ENCODE measurements around the gene ABHD14A. TPM values are rescaled to one million over a fixed set of nuclear protein-coding genes. Genes with fewer than 3 reads are reported as not detected.

The ABHD14A gene
- total and polyA plus RNA-seq, 10 donors, result 8.7 to 26.7 (median 15.0) TPM

- intact Hi-C loops (cut with DNase I; ENCODE audit: low total_unique reads), result no loop called here
- H3K27me3 ChIP-seq (replicated peaks in 1 of 7), result no peaks in the 10 kb centered on the region
- 73 to 81% (median 76%) methylated on average over 9 of the region's 9 CpGs for WGBS, 5 donors
- DNase-seq, result no peak
- no peaks in the 10 kb centered on the region for H3K36me3 ChIP-seq
- no peaks in the 10 kb centered on the region for H3K9me3 ChIP-seq
- peaks cover 3 to 40% (median 18%) of the 10 kb centered on the region in 6 donors for H3K4me1 ChIP-seq
- H3K27ac ChIP-seq, result no peak overlapping the region
- no peak overlapping the region for H3K4me3 ChIP-seq
- peak; percentile 58 to 76 (median 65) for TF ChIP-seq POLR2AphosphoS5 (IDR thresholded peaks at IDR 0.05)
- TF ChIP-seq POLR2A (IDR thresholded peaks at IDR 0.05), result no peak
These were observed 54.2 kb downstream of the ABHD14A start for GRCh38 chr3:52029053-52029452.

GRCh38 chr3:52029535-52029934 lies 54.7 kb downstream of the ABHD14A start:
- DNase-seq, result no peak
- H3K4me1 ChIP-seq, result peaks cover 0 to 35% (median 15%) of the 10 kb centered on the region in 6 donors
- 69 to 94% (median 82%) methylated on average over 10 of the region's 10 CpGs for WGBS, 5 donors
- no peaks in the 10 kb centered on the region for H3K36me3 ChIP-seq
- TF ChIP-seq POLR2A (IDR thresholded peaks at IDR 0.05) (no peak), CTCF (IDR thresholded peaks at IDR 0.05 in 8 of 11, conservative IDR thresholded peaks at IDR 0.05 in 3 of 11) (no peak), POLR2AphosphoS5 (IDR thresholded peaks at IDR 0.05) (no peak)
- H3K27ac ChIP-seq, result no peak overlapping the region
- no peaks in the 10 kb centered on the region for H3K27me3 ChIP-seq (replicated peaks in 1 of 7)
- intact Hi-C loops (cut with DNase I; ENCODE audit: low total_unique reads), result no loop called here
- H3K4me3 ChIP-seq, result no peak overlapping the region
- no peaks in the 10 kb centered on the region for H3K9me3 ChIP-seq

Small RNA genes within 50 kb of the gene (small RNA-seq; reads per million reads assigned to genes)
- 0 reads per million in 4 donors for gene AC115284.1

Other genes starting within 250 kb of the ABHD14A start
- not detected for gene IQCF6, start 195.8 kb upstream of the ABHD14A start, total RNA-seq
- gene IQCF6, start 195.8 kb upstream of the ABHD14A start, polyA plus RNA-seq, result not detected
- not detected for gene IQCF2, start 113.4 kb upstream of the ABHD14A start, total RNA-seq
- not detected for gene IQCF2, start 113.4 kb upstream of the ABHD14A start, polyA plus RNA-seq
- not detected for gene IQCF5, start 99.5 kb upstream of the ABHD14A start, total RNA-seq
- not detected for gene IQCF5, start 99.5 kb upstream of the ABHD14A start, polyA plus RNA-seq
- gene IQCF1, start 71.7 kb upstream of the ABHD14A start, total RNA-seq, result not detected
- not detected for gene IQCF1, start 71.7 kb upstream of the ABHD14A start, polyA plus RNA-seq
- 10 to 100 TPM in 6 of 7 donors, 1 to 10 TPM in 1; 9.5 to 20.6 (median 12.5) TPM for gene RRP9, start 33.2 kb upstream of the ABHD14A start, total RNA-seq
- gene RRP9, start 33.2 kb upstream of the ABHD14A start, polyA plus RNA-seq, result 10 to 100 TPM; 18.5 to 26.6 (median 21.2) TPM
- 10 to 100 TPM; 23.1 to 34.2 (median 28.2) TPM for gene PARP3, start 32.7 kb upstream of the ABHD14A start, total RNA-seq
- 10 to 100 TPM in 2 of 3 donors, 1 to 10 TPM in 1; 8.2 to 18.9 (median 16.5) TPM for gene PARP3, start 32.7 kb upstream of the ABHD14A start, polyA plus RNA-seq
- under 1 TPM in 1 of 7 donors, not detected in 6; 0.39 TPM for gene GPR62, start 19.7 kb upstream of the ABHD14A start, total RNA-seq
- under 1 TPM; 0.04 to 0.06 (median 0.05) TPM for gene GPR62, start 19.7 kb upstream of the ABHD14A start, polyA plus RNA-seq
- 10 to 100 TPM; 17.1 to 24.6 (median 20.7) TPM for gene PCBP4, start 7.6 kb upstream of the ABHD14A start, total RNA-seq
- 10 to 100 TPM; 12.8 to 41.7 (median 23.2) TPM for gene PCBP4, start 7.6 kb upstream of the ABHD14A start, polyA plus RNA-seq
- gene ABHD14B, start 1.0 kb upstream of the ABHD14A start, total RNA-seq, result 10 to 100 TPM; 33.8 to 74.9 (median 56.3) TPM
- 10 to 100 TPM; 60.1 to 71.4 (median 66.8) TPM for gene ABHD14B, start 1.0 kb upstream of the ABHD14A start, polyA plus RNA-seq
- gene ACY1, start 8.5 kb downstream of the ABHD14A start, total RNA-seq, result 10 to 100 TPM; 16.7 to 31.1 (median 26.0) TPM
- 10 to 100 TPM; 28.1 to 29.8 (median 29.2) TPM for gene ACY1, start 8.5 kb downstream of the ABHD14A start, polyA plus RNA-seq
- 1,000 to 10,000 TPM in 4 of 7 donors, 100 to 1,000 TPM in 3; 684 to 1,403 (median 1,036) TPM for gene RPL29, start 20.8 kb downstream of the ABHD14A start, total RNA-seq
- gene RPL29, start 20.8 kb downstream of the ABHD14A start, polyA plus RNA-seq, result 1,000 to 10,000 TPM; 3,003 to 4,302 (median 4,113) TPM
- gene DUSP7, start 81.5 kb downstream of the ABHD14A start, total RNA-seq, result 10 to 100 TPM; 31.5 to 68.6 (median 42.6) TPM
- 10 to 100 TPM in 1 of 3 donors, 1 to 10 TPM in 2; 5.4 to 20.1 (median 6.9) TPM for gene DUSP7, start 81.5 kb downstream of the ABHD14A start, polyA plus RNA-seq
- gene POC1A, start 179.4 kb downstream of the ABHD14A start, total RNA-seq, result 1 to 10 TPM; 1.6 to 4.4 (median 2.5) TPM
- gene POC1A, start 179.4 kb downstream of the ABHD14A start, polyA plus RNA-seq, result 1 to 10 TPM; 2.4 to 3.2 (median 3.2) TPM
- gene ALAS1, start 223.1 kb downstream of the ABHD14A start, total RNA-seq, result 10 to 100 TPM; 25.3 to 40.8 (median 33.8) TPM
- 10 to 100 TPM; 13.0 to 25.3 (median 15.4) TPM for gene ALAS1, start 223.1 kb downstream of the ABHD14A start, polyA plus RNA-seq

Data from spleen (tissue), 11 donors.